ENCODE measurements around the gene MTCL1.

MTCL1 gene

DNA sequence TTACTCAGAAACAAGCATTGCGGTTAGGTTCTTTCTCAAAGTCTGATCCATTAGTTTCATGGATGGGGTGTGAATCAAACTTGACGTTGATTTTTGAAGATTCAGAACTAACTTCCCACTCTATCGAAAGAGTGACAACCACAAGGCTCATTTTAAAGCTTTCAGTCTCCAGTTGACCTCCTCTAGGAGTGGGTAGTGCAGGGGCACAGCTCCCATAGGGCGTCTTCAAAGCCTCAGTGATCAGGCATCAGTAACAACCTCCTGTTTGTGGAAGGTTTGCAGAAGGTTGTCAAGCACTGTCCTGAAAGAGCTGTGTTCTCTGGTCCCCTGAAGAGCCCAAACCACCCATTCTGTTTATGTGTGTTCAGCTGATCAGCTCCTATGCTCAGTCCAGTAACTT, 10.2 kb downstream of the MTCL1 start:
- DNase-seq: no peak

DNA sequence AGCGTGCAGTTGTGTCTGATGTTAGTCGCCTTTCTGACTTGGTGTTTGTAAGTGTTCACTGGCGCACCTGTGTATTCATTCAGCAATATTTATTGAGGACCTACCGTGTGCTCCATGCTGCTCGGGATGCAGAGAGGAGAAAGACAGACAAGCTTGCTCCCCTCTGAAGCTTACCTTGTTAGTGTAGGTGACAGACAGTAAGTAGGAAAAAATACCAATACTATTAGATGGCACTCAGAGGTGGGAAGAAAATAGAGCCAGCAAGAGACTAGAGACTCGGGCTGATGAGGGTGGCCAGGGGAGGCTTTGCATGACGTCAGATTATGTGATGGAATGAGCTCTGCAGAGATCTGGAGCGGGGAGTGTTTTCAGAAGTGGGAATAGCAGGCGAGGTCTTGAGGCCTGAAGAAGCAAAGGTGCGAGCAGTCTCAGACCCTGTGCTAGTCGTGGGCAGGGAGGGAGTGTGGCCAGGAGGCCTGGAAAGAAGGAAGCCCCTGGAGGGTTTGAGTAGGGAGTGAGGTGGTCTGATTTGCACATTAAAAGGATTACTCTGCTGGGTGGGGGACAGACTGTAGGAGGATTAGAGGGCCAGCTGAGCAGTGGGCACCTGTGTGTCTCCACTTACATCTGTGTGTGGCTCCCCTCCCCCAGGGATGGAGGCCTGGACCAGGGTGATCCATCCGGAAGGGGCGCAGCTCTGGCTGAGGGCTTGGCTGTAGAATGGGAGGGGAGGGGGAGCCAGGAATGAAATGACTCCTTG, 11.8 kb downstream of the MTCL1 start:
- DNase-seq: no peak

DNA sequence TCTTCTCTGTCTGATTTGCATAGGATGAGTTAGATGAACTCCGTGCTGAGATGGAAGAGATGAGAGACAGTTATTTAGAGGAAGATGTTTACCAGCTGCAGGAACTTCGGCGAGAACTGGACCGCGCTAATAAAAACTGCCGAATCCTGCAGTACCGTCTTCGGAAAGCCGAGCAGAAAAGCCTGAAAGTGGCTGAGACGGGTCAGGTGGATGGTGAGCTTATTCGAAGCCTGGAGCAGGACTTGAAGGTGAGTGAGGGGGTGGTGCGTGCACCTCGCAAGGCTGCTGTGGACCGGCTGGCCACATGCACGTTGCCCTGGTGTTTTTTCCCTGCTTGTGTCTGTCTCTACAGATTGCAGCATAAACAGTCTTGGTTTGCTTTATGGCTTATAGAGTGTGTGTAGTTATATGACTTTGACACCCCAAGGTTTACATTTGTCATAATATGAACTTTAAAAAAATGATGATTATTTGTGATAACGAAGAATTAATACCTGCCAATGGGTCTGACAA, 13.1 kb downstream of the MTCL1 start:
- no peak for DNase-seq

DNA sequence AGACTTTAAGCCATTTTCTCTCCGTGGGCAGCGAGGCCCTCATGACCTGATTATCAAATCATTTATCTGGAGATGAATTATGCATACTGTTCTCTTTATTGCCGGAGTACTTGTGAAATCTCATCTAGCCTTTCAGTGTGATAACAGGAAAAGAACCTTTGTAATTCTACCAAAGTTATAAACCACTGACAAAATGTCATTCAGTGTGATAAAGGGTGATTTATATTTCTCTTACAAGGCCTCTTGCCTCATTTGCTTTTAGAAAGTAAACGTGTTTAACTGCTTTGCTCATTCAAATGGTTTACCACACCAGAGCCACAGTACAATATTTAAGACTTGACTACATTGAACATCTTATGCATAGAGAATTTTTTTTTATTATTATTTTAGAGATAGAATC, 13.8 kb downstream of the MTCL1 start:
- no peak for DNase-seq

DNA sequence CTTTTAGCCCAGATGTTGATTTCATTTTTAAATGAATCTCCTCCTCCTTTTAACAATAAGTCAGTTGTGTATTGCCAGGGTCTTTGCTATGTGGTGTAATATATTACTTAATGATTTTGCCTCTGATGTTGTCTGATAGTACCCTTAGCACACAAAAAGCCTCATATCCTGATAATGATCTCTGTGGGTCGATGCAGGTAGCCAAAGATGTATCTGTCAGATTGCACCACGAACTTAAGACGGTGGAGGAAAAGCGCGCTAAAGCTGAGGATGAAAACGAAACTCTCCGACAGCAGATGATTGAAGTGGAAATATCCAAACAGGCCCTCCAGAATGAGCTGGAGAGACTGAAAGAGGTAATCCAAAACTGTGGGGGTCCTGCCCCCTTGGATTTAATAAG, 14.8 kb downstream of the MTCL1 start:
- DNase-seq: no peak

DNA sequence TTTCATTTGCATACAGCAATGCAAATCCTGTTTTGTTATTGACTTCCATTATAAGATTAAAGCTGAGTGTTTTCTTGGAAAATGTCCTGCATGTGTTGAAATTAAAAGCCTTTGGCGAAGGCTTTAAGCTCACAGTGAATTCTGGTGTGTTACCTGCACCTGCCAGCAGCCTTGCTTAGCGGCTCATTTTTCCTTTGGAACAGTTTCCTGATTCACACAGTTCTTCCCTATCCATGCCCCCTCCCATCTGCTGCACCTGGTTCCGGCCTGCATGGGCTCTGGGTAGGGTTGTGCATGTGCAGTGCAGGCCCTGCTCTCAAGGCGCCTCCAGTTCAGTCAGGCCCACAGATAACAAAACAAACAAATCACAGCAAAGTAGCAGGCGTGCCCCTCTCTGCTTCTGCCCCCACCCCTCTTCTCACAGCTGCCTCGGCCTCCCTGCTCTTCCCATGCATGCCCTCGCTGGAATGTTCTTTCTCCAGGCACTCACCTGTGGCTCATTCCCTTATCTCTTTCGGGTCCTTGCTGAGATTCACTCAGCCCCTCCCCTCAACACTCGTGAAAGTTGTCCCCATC, 15.8 kb downstream of the MTCL1 start:
- no peak for DNase-seq

DNA sequence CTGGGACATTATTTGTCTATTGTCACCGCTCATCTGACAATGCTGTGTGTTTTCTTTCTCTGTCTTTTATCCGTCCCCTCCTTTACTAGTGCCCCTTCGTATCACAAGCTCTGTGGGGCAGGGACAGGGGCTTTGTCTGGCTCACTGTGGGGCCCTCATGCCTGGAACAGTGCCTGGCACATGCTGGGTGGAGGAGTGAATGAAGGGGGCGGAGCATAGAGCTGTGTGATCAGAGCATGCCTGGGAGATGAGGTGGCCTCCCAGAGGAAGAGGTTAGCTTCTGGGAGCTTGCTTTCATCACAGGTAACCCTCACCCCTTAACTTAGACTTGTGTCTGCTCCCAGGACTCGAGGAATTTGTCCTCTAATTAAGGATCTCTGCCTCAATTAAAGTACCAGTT, 16.4 kb downstream of the MTCL1 start:
- DNase-seq: peak; percentile 65

DNA sequence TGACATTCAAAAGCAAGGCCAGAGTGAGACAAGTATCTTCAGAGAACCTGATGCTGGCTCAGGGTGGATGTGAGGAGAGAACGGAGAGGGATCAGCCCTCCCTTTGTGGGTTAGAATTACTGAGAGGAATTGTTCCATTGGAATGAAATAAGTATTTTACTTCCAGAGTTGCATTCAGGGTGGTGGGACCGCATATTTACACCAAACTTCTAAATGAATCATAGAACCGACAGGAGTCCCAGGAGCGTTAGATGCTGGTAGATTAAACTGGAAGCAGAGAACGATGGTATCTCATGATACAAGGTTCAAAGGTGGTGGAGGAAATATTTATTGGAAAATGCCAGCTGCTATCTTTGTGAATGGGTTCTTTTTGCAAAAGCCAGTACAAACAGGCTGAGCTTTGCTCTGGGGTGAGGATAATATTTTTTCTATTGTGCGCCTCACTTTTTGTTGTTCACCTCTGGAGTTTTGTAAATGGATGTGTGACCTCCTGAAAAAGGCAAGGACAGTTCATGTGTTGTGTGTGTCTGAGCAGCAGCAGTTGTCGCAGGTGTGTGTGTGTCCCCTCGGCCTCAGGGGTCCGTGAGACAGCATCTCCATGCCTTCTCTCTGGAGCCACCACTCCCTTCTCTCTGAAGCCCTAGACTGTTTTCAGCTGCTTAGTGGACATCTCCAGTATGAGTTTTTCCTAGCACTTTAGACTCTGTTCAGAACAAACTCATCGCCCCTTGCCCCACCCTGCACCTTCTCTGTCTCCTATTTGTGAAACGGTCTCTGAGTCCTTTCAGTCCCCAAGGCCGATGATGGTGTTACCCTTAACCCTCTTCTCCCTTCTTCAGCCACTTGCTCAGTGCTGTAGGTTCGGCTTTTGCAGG, 17.8 kb downstream of the MTCL1 start:
- no peak for DNase-seq

DNA sequence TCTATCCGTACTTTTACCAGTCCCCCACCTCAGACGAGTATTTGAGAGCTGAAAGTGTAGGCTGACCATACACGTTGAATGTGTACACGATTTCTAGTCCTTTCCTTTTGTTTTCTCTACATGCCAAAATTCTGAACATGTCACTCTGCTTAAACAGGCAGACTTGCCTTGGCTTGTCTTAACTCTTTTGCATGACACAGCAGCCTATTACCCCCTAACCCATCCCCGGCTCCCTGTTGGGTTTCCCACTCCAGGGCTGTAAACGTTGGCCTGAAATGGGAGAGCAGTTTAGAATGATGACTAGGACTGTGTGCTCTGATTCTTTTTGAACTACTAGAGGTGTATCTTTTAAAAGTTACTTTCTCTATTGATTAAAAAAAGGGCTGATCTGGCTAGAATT, 19.1 kb downstream of the MTCL1 start:
- DNase-seq: no peak

DNA sequence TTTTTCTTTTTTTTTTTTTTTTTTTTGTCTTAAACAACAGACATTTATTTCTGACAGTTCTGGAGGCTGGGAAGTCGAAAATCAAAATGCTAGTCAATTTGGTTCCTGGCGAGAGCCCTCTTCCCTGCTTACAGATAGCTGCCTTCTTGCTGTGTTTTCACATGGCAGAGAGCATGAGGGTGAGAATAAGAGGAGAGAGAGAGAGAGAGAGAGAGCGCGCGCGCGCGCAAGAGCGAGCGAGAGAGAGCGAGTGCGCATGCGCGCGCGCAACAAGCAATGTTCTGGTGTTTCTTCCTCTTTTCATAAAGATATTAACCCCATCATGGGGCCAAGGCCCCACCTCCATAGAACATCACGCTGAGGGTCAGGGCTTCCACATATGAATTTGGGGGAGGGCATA, 20.9 kb downstream of the MTCL1 start:
- DNase-seq: no peak

DNA sequence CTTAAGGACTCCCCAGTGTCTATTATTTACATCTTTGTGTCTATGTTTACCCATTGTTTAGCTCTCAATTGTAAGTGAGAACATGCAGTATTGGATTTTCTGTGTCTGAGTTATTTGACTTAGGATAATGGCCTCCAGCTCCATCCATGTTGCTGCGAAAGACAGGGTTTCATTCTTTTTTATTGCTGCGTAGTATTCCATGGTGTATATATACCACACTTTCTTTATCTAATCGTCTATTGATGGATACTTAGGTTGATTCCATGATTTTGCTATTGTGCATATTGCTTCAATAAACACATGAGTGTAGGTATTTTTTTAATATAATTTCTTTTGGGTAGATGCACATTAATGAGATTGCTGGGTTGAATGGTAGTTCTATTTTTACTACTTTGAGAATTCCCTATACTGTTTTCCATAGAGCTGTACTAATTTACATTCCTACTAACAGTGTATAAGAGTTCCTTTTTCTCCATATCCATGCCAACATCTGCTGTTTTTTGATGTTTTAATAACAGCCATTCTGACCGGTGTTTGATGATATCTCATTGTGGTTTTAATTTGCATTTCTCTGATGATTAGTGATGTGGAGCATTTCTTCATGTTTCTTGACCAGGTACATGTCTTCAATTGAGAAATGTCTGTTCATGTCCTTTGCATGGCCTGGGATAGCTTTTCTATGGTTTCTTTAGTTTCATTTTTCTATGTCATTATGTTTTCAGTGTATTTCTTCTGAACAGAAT, 21.8 kb downstream of the MTCL1 start:
- no peak for DNase-seq

DNA sequence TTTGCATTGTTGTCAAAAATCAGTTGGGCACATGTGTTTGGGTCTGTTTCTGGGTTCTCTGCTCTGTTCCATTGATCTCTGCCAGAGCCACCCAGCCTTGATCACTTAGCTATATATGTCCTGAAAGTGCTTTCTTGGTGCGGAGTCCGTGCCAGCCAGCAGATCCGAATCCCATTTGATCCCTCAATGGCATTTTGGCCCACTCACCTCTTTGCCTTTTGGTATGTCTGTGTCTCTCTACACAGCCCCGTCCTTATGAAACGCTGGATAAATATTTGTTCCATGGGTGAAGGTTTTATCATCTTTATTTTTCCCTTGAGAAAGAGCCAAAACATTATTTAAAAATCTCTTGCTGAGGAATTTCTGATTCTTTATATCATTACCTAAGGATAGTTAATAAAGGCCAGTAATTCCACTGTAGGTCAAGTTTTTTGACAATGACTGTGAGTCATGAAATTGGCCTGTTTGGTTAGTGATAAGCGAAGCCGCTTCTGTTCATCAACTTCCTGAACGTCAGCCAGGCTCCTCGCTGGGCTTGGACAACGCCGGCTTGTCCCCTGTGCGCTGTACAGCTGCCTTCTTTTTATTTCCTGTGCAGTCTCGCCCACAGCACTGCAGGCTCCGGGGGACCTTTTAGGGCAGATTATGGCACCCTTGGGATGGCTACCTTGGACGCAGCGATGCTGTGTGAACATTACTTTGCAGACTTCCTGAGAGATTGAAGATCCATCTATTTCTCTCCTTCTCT, 24.9 kb downstream of the MTCL1 start:
- DNase-seq: peak; percentile 80

DNA sequence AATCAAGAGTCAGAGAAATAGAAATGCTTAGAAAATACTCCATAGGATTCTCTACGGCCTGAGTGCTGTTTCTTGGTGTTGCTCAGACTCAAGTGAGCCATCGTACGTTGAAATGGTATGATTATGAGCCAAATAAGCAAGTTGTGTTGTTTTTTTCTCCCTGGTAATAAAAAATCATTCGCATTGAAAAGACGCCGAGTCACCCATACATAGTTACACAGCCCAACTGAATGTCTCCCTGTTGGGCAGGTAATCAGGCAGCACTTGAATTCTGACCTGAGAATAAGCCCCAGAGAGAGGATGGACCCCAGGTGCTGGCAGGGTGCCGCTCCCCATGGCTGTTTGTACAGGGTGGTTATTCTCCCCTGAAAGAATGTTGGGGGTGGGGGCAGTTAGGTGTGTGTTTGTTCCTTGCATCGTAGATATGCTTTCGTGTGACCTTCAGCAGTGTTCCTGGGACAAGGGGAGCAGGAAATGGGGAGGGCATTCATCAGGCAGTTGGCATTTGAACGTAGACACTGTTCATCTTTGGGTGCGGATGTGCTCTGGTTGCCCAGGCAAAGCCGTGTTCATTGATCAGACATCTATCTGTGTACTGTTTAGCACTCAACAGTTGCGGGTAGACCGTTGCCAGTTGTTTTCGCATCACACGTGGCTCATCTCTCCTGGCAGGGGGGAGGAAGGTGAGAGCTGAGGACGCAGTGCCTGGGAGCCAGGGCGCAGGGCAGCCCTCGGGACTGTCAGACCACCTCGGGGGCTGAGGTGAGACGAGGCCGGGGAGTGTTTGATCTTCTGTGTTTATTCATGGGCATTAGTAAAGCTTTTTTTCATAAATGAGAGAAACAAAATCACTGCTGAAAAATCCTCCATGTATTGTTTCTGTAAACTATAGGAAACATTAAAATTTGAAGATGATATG, 27.3 kb downstream of the MTCL1 start:
- no peak for DNase-seq

DNA sequence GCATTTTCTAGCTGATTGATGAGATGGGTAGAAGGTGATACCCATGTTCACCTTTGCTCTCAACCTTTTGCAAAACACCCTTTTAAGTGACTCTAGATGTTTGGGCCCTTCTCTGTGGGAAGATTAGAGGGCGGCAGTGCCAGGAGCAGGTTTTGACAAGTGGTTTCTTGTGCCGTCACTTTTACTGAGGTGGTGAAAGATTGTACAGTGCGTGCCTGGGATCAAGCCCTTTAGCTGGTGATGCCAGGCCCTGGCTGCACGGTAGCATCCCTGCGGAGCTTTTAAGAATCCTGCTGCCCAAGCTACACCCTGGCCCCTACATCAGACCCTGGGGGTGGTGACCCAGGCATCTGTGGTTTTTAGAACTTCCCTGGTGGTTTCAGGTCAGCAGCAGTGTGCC, 29.1 kb downstream of the MTCL1 start:
- DNase-seq: no peak

DNA sequence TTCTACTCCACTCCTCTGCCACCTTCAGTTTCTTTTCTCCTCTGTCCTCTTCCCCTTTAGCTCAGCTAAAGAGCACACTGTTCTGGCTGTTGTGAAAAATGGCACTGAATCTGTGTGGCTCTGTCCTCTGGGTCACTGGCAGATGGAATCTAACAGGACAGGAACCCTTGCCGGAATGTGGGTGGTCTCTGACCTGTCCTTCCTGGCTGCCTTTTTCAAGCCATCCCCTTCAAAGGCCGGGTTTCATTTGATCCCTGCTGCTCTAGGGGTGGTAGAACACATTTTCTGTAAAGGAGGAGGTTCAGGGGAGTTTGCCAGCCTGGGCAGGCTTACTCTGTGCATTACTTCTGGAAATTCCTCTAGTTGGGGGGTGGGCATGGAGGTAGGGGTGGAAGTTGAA, 29.9 kb downstream of the MTCL1 start:
- DNase-seq: no peak

DNA sequence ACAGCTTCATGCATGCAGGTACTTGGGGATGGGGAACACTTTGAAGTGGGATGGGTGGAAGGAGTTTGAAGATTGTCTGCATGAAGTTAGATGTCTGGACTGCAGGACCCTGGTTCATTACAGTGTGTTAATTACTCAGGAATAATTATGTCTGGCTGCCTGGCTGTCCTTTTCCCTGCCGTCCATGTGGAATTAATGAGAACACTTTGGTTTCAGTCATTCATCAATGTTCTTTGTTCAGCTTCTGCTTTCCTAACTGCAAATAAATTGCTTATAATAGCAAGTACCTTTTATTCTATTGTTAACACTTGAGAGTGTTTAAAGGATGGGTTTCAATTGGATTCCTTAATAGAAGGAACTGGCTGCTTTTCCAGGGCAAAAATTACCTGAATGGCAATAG, 35.8 kb downstream of the MTCL1 start:
- DNase-seq: no peak

DNA sequence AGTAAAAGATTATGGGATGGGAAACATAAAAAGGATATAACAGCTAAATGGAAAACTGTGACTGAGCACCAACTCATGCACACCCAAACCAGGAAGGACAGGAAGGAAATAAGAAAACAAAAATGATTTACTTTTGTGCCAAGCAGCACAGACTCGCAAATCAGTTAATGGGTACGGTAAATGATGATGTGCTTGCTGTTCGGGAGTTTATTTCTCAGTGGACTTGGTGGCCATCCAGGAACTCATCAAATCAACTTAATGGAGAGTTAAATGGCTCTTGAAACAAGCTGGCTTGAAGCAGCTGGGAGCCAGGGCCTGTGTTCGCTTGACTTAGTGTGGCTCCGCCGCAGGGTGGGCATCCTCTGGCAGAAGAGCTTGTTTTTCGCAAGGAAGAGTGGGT, 36.2 kb downstream of the MTCL1 start:
- no peak for DNase-seq

DNA sequence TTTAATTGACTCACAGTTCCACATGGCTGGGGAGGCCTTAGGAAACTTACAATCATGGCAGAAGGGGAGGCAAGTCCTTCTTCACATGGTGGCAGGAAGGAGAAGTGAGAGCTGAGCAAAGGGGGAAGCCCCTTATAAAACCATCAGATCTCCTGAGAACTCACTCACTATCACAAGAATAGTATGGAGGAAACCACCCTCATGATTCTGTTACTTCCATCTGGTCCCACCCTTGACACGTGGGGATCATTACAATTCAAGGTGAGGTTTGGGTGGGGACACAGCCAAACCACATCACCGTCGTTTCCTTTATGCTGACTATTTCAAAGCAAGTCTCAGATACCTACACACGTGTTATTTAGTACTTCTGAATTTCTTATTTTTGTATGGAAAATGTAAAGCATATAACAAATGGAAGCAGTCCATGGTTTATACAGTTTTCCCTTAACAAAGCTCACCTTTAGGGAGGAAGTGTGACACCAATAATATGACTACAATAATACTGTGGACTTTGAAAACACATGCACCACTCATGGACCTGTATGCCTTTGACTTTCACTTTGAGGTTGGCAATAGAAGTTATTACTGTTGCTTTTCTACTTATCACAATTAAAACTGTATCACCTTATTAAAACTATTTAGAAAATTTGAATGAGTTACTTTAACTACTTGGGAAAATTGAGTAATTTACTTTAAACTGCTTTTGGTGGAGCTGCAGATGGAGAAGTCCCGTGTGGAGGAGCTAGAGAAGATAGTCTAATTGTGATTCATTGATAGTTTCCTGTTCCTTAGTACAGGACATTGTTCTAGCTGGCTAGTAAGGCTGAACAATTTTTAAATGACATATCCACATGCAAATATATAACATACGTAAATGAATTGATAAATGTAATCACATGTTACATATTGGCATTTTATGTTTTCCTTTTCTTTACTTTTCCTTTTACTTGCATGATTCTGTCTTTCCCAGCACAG, 37.3 kb downstream of the MTCL1 start:
- DNase-seq: no peak

DNA sequence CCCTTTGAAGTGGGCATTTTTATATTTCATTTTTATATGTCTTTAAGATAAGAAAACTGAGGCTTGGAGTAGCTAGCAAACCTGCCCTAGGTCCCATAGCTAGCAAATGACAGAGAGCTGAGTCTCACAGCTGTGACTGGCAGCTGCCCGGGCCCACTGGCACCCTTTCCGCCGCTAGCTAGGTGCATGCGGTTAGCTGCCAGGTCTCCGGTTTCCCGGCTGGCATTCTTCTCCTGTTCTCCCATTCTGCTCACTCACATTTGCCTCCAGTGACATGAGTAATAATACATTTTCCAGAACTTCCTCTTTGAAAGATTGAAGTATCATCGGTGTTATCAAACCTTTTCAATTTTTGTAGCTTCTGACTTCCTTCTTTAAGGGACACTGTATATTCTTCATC, 38.7 kb downstream of the MTCL1 start:
- no peak for DNase-seq

DNA sequence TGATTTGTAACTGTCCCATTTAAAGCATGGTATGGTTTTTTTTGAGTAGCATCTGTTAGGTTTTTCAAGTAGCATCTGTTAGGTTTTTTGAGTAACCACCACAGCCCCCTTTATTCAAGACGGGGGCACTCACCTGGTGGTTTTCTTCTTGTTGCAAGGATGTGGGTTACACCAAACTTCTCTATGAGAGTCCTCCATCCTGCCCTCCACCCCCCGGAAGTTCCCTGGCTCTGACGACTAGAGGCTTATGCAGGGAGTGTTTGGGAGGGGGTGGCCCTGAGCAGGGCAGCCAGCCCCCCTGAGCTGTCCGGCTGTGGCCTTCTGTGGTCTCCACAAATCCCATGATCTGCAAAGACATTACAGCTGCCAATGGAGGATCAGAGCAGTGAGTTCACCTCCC, 39.3 kb downstream of the MTCL1 start:
- peak; percentile 30 for DNase-seq

Data from fibroblast of upper back skin (primary cell).